Measurements from ENCODE around the gene HAUS2.
A peak's percentile ranks its signal among the peaks of the same experiment; 100 is the strongest.
"Not testable (repeated sequence)": the region's sequence is repeated elsewhere in the genome, so short reads cannot be mapped to it uniquely, and the experiment has no call there.

HAUS2 gene

GRCh38 chr15:42594095-42594494 lies 45.5 kb downstream of the HAUS2 start:
- DNase-seq (ENCODE audit: low read depth) = no peak
- TF ChIP-seq CTCF (IDR thresholded peaks at IDR 0.05; ENCODE audit: low read length, missing control alignments) = no peak
- no peak overlapping the region for H3K4me3 ChIP-seq (replicated peaks; ENCODE audit: low read depth, low read length)

DNA sequence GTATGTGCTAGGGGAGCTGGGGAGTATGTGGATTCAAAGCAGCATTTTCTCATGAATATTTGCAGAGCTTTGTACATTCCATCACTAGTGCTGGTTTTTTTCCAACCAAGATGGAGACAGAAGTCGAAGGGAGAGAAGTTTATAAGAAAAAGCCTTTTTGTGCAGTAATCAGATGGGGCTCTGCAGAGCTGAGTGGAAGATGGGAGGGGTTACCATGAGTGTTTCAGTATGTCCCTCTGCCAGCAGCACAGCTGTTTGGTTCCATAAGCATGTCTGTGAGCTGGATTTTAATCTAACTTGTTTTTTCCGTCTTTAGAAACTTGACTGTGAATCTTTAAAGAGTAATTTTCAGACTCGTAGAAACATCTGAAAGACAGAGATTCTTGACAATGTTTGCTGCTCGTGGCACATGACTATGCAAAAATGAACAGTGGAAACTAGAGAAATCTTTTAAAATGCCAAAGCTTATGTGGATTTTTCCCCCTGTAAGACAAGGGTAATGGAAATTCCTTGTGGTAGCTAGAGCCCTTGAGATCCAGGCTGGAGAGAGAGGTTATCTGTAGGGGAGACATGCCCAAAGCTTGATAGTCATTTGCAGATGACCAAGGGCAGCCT lies 47.1 kb downstream of the HAUS2 start:
- H3K4me3 ChIP-seq (replicated peaks; ENCODE audit: low read depth, low read length) = no peak overlapping the region
- DNase-seq (ENCODE audit: low read depth) = peak; percentile 48
- TF ChIP-seq CTCF (IDR thresholded peaks at IDR 0.05; ENCODE audit: low read length, missing control alignments) = no peak

- not testable (repeated sequence) for DNase-seq (ENCODE audit: low read depth); H3K4me3 ChIP-seq (replicated peaks; ENCODE audit: low read depth, low read length)
Measured at GRCh38 chr15:42601316-42601715, 52.7 kb downstream of the HAUS2 start.

- no peak overlapping the region for H3K4me3 ChIP-seq (replicated peaks; ENCODE audit: low read depth, low read length)
- no peak for TF ChIP-seq CTCF (IDR thresholded peaks at IDR 0.05; ENCODE audit: low read length, missing control alignments)
- DNase-seq (ENCODE audit: low read depth) = no peak
Measured at GRCh38 chr15:42602501-42602900, 53.9 kb downstream of the HAUS2 start.

GRCh38 chr15:42603978-42604377 lies 55.3 kb downstream of the HAUS2 start:
- no peak for DNase-seq (ENCODE audit: low read depth)
- TF ChIP-seq CTCF (IDR thresholded peaks at IDR 0.05; ENCODE audit: low read length, missing control alignments) = no peak
- H3K4me3 ChIP-seq (replicated peaks; ENCODE audit: low read depth, low read length) = no peak overlapping the region

GRCh38 chr15:42604894-42605744 lies 56.5 kb downstream of the HAUS2 start:
- H3K4me3 ChIP-seq (replicated peaks; ENCODE audit: low read depth, low read length) = no peak overlapping the region
- no peak for TF ChIP-seq CTCF (IDR thresholded peaks at IDR 0.05; ENCODE audit: low read length, missing control alignments)
- peak; percentile 64 for DNase-seq (ENCODE audit: low read depth)

GRCh38 chr15:42605796-42606195 lies 57.2 kb downstream of the HAUS2 start:
- no peak for TF ChIP-seq CTCF (IDR thresholded peaks at IDR 0.05; ENCODE audit: low read length, missing control alignments)
- H3K4me3 ChIP-seq (replicated peaks; ENCODE audit: low read depth, low read length) = no peak overlapping the region
- no peak for DNase-seq (ENCODE audit: low read depth)
